Activated B cell treated with CpG ODN at 0.5 μM for 24 hours (primary cell): Measurements from ENCODE around the gene CENPX. TPM values are rescaled to one million over a fixed set of nuclear protein-coding genes. Genes with fewer than 3 reads are reported as not detected.

ENCODE experiments used
- ATAC-seq: fragments of 200-7000 bp; cut with Tn5 transposase; one replicate; pipeline ENCODE4 v1.10.0; 2021; ENCODE audit warnings: low read depth, mild to moderate bottlenecking, moderate library complexity
- CTCF ChIA-PET: fragments of 350-600 bp; sonication (Branson Sonifier 250); formaldehyde crosslinking; loops from one replicate; lab custom pipeline; 2021; ENCODE audit warnings: antibody characterized with exemption; lab: Charles Lee
- POLR2A ChIA-PET: fragments of 350-600 bp; sonication (Branson Sonifier 250); formaldehyde crosslinking; loops from one replicate; lab custom pipeline; 2021; ENCODE audit warnings: antibody characterized with exemption; lab: Charles Lee
- DNase-seq: peaks from one replicate; pipeline ENCODE4 v3.0.0; 2022
- H3K27ac Mint-ChIP-seq: one replicate; pipeline ENCODE4 v1.8.0; 2020; ENCODE audit warnings: mixed read lengths
- H3K27me3 Mint-ChIP-seq: one replicate; pipeline ENCODE4 v1.8.0; 2021; ENCODE audit warnings: mixed read lengths
- H3K36me3 Mint-ChIP-seq: one replicate; pipeline ENCODE4 v1.8.0; 2021; ENCODE audit warnings: low read depth, mixed read lengths
- H3K4me1 Mint-ChIP-seq: one replicate; pipeline ENCODE4 v1.8.0; 2021; ENCODE audit warnings: mixed read lengths
- H3K4me3 Mint-ChIP-seq: one replicate; pipeline ENCODE4 v1.8.0; 2020; ENCODE audit warnings: mild to moderate bottlenecking, mixed read lengths
- H3K9me3 Mint-ChIP-seq: one replicate; pipeline ENCODE4 v1.8.0; 2020; ENCODE audit warnings: mixed read lengths
- CTCF ChIP-seq: fragments of 200-600 bp; IDR thresholded peaks from one replicate; pipeline ENCODE4 v1.8.0; 2022; ENCODE audit warnings: antibody characterized with exemption, mild to moderate bottlenecking
- intact Hi-C: fragments of 100-400 bp; cut with micrococcal nuclease; formaldehyde crosslinking; loops from one replicate; pipeline ENCODE4 v1.15.1; 2024
- total RNA-seq: library from RNA; stranded (reverse); gene quantifications from 2 replicates; pipeline ENCODE4 v1.2.3, GENCODE V29; 2022

The CENPX gene
- total RNA-seq, 1 donor from 2014 or later = 41.7 TPM

GRCh38 chr17:82024859-82025258 is 2.2 kb upstream of the CENPX start:
- Mint-ChIP-seq H3K27ac (no peak overlapping the region), H3K36me3 (no peaks in the 10 kb centered on the region), H3K4me3 (no peak overlapping the region), H3K9me3 (no peaks in the 10 kb centered on the region), H3K27me3 (peaks cover 2% of the 10 kb centered on the region), H3K4me1 (peaks cover 26% of the 10 kb centered on the region)
- DNase-seq (no peak), ATAC-seq (no peak)
- no peak for TF ChIP-seq CTCF
- CTCF ChIA-PET = interaction anchor here (5.9 kb wide), 1 partner anchor 65 kb away, joined by 59 read pairs; no protein-coding TSS in a partner anchor
- POLR2A ChIA-PET = interaction anchor here (1.1 kb wide), 1 partner anchor 11 kb away, joined by 3 read pairs; no protein-coding TSS in a partner anchor
- intact Hi-C loops = loop anchor here (5.0 kb wide), 2 partner anchors 153 to 472 kb away; partner anchors contain the start of gene ARHGDIA

GRCh38 chr17:82023447-82024241 is 966 bp upstream of the CENPX start:
- intact Hi-C loops = loop anchor here (1.0 to 5.0 kb wide), 7 partner anchors 8 to 474 kb away; partner anchors contain the start of genes ARHGDIA, ASPSCR1, DCXR and FASN
- H3K27me3 Mint-ChIP-seq = no peaks in the 10 kb centered on the region
- no peaks in the 10 kb centered on the region for H3K9me3 Mint-ChIP-seq
- no peak overlapping the region for H3K27ac Mint-ChIP-seq
- ChIA-PET CTCF (interaction anchor here (5.9 kb wide), 1 partner anchor 64 kb away, joined by 59 read pairs; no protein-coding TSS in a partner anchor), POLR2A (interaction anchor here (0.6 to 3.2 kb wide), 14 partner anchors 12 to 426 kb away, joined by 3 to 43 read pairs (median 4); partner anchors contain the start of genes DCXR, GPS1, MCRIP1 and RFNG)
- peaks cover 2% of the 10 kb centered on the region for H3K36me3 Mint-ChIP-seq
- no peak for DNase-seq
- ATAC-seq = no peak
- peak overlapping the region; percentile 76 for H3K4me3 Mint-ChIP-seq
- TF ChIP-seq CTCF = no peak
- peaks cover 22% of the 10 kb centered on the region for H3K4me1 Mint-ChIP-seq

- Mint-ChIP-seq H3K27ac (no peak within 1 kb of the TSS), H3K4me3 (peak within 1 kb of the TSS; percentile 85), H3K9me3 (no peaks in the 10 kb centered on the region), H3K27me3 (no peaks in the 10 kb centered on the region), H3K36me3 (peaks cover 4% of the 10 kb centered on the region), H3K4me1 (peaks cover 22% of the 10 kb centered on the region)
- no peak for TF ChIP-seq CTCF
- peak; percentile 97 for DNase-seq
- ChIA-PET CTCF (interaction anchor here (0.6 to 5.9 kb wide), 2 partner anchors 15 to 64 kb away, joined by 3 to 59 read pairs; partner anchors contain the start of gene DCXR), POLR2A (interaction anchor here (0.6 to 3.2 kb wide), 18 partner anchors 12 to 426 kb away, joined by 3 to 43 read pairs (median 4); partner anchors contain the start of genes DCXR, GPS1, MCRIP1 and RFNG)
- intact Hi-C loops = loop anchor here (1.0 to 5.0 kb wide), 7 partner anchors 8 to 474 kb away; partner anchors contain the start of genes ARHGDIA, ASPSCR1, DCXR and FASN
- peak; percentile 96 for ATAC-seq
Observed at GRCh38 chr17:82022981-82023446, 336 bp upstream of the CENPX start, which contains the start of gene LRRC45. TSS of gene LRRC45 (plus strand) at chr17:82023305. CDS start at chr17:82023644, 339 bp downstream.

- TF ChIP-seq CTCF = no peak
- intact Hi-C loops = loop anchor here (1.0 to 5.0 kb wide), 3 partner anchors 63 to 475 kb away; partner anchors contain the start of gene ARHGDIA
Observed at GRCh38 chr17:82021900-82022309, 773 bp downstream of the CENPX start.

More at GRCh38 chr17:82021900-82022309, 773 bp downstream of the CENPX start:
- Mint-ChIP-seq H3K4me3 (peak overlapping the region; percentile 85), H3K27me3 (no peaks in the 10 kb centered on the region), H3K4me1 (peaks cover 22% of the 10 kb centered on the region), H3K27ac (peak overlapping the region; percentile 35), H3K9me3 (no peaks in the 10 kb centered on the region), H3K36me3 (peaks cover 4% of the 10 kb centered on the region)
- CTCF ChIA-PET = interaction anchor here (0.7 to 5.9 kb wide), 4 partner anchors 13 to 62 kb away, joined by 3 to 59 read pairs (median 3); partner anchors contain the start of gene DCXR
- ATAC-seq (no peak), DNase-seq (no peak)
- POLR2A ChIA-PET = interaction anchor here (0.6 to 3.2 kb wide), 14 partner anchors 16 to 392 kb away, joined by 3 to 43 read pairs (median 4); partner anchors contain the start of genes ASPSCR1, DCXR, FASN and MCRIP1
